ENCODE data around the gene SSPN. TPM values are rescaled to one million over a fixed set of nuclear protein-coding genes. Genes with fewer than 3 reads are reported as not detected.

SSPN gene
- total RNA-seq, 1 donor from 2014 or later, result 1.7 TPM

DNA sequence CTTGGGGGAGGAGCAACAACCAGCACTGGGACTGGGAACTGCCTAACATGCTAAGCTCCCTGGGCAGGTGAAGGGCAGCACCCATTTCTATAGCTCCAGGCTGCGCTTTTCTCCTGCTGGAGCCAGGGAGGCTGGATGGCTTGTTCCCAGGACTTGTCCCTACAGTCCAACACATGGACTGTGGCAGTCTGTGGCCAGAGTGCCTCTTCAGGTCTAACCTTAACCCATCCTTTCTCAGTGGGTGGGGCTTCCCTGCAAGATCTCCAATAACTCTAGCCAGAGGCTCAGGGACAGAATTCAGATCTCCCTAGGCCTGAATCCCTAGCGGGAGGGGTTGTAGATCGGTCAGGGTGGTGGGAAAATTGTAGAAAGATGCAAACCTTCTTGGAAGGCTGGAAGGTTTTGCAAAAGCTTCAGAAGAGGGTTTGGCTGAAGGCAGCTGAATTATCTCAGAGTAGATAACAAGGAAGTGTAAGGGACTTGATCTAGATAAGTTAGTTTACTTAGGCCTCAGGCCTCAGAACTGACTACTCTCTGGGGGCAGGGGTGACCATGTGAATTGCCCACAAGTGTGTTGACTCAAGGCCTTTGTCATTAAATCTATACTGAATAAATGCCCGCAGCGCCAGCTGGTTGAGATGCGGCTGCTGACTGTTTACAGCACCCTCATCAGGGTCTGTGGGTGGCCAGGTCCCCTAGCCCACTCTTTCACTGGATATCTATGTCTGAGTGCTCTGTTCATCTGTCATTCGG lies 60.7 kb downstream of the SSPN start:
- DNase-seq (ENCODE audit: extremely low read depth, low read depth, low spot score), result no peak

DNA sequence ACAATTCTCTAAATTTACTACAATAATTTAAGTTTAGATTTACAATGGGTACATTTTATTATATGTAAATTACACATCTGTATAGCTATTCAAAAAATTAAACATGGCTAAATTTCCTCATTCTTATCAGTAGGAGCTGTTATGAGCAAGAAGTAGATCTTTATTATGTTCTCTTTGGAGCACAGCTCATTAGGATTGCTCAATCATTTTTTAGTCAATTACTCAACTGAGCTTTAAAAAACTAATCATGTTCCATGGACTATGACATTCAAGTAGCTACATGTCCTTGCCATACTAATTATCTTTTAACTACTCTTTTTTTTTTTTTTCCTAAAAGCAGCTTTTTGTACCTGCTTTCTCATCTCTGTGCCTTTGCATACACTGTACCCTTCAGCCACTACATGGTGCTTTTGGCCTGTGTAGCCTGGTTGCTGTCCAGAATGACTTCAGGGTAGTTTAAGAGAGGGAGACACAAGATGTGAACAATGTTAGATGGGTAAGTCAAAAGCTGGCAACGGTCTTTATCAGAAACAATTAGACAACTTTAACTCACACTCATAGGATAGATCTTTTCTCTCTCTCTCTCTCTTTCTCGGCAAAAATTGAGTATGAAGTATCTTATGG lies 69.0 kb downstream of the SSPN start:
- DNase-seq (ENCODE audit: extremely low read depth, low read depth, low spot score), result no peak

DNA sequence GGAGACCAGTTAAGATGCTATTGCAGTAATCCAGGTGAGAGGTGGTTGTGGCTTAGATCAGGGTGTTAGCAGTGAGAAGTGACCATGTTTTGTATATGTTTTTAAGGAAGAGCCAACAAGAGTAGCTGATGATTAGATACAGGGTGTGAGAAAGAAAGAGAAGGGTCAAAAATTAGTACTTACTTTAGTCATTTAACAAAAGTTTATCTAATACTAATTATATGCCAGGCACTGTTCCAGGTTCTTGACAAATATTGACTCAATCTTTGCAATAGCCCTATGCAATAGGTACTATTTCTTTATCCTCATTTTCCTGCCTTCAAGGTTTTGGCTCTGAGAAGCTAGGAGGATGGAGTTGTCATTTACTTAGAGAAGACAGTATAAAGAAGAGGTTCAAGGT lies 70.2 kb downstream of the SSPN start:
- no peak for DNase-seq (ENCODE audit: extremely low read depth, low read depth, low spot score)

DNA sequence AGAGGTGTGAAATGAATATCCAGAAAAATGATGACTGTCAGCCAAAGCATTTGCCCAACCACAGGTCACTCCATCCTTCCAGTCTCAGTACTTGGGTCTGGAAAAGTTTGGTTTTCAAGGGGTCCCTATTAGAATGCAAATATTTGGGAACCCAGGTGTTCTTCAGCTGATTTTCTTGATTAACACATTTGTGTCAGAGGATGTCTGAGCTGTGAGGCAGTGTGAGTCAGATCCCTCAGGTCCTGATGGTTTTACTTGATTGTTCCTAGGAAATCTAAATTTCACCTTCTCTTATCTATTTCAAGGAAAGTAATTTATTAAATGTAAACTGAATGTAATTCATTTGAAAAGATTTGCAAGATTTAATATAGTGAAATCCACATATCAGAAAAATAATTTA lies 71.5 kb downstream of the SSPN start:
- no peak for DNase-seq (ENCODE audit: extremely low read depth, low read depth, low spot score)

DNA sequence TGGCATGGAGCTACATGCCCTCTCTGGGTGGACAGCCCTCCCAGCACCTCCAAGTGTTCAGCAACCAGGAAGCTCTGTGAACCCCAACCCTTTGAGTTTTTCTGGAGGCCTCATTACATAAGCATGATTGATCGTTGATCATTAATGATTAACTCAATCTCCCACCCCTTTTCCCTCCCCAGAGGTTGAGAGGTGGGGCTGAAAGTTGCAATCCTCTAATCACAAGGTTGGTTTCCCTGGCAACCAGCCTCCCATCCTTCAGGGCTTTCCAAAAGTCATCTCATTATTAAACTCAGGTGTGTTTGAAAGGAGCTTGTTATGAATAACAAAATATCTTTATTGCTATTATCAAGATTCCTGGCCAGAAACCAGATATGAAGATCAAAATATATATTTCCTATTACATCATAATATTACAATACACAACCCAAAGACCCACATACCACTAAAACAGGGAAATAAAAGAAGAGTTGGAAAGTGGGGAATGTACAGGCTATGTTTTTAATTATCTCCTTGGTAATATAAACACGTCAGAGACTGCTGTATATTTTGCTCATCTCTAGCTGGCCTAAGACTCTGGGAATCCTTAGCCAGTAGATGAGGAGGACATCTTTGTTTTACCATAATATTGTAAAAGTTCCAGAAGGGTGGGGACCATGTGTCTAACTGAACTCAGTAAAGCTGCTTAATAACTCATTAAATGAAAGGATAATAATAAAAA lies 73.6 kb downstream of the SSPN start:
- DNase-seq (ENCODE audit: extremely low read depth, low read depth, low spot score), result no peak

DNA sequence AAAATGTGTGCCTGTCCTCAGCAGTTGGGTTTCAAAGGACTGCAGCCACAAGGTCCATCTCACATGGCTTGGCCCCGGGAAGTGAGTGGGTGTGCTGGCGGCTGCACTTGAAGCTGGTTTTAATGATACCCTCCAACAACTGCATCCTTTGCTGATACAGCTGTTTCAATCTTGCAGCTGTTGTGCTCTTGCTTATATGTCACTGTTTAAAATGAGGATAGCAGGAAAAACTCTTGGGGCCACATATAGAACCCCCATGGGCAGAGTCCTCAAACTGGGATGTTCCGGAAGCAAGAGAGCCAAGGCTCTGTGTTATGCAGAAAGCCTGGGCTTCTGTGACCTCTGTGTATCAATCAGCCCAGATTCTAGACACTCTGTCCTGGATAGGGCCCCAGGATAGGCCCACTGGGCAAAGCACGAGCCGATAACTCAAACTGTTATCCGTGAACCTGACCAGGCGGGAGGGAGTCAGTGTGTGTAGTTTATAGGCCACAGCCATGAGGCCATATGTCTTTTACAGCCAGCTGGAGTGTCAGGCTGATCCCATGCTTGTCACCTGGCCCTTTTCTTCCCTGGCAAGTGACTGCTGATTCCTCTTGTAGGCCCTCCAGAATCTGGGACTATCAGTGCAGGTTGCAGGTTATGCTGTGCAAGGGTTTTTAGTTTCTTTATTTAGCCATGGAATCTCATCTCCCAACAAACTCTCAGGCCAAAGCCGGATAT lies 74.3 kb downstream of the SSPN start:
- no peak for DNase-seq (ENCODE audit: extremely low read depth, low read depth, low spot score)

DNA sequence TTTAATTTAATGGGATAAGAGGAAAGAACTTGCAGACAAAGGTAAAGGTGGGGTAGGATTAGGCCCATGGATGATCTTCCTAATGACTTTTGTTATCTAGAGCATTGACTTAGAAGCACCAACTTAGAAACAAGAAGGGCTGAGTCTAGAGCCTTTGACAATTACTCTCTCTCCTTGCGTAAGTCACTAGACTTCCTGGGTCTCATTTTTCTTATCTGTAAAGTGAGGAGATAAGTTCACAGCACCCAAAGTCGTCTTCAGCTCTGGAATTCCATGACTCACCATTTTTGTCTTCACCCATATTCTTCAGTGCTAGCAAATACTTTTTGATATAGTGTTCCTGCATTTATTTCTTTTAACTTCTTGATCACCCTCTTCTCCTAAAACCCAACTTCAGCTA lies 75.7 kb downstream of the SSPN start:
- DNase-seq (ENCODE audit: extremely low read depth, low read depth, low spot score), result no peak

DNA sequence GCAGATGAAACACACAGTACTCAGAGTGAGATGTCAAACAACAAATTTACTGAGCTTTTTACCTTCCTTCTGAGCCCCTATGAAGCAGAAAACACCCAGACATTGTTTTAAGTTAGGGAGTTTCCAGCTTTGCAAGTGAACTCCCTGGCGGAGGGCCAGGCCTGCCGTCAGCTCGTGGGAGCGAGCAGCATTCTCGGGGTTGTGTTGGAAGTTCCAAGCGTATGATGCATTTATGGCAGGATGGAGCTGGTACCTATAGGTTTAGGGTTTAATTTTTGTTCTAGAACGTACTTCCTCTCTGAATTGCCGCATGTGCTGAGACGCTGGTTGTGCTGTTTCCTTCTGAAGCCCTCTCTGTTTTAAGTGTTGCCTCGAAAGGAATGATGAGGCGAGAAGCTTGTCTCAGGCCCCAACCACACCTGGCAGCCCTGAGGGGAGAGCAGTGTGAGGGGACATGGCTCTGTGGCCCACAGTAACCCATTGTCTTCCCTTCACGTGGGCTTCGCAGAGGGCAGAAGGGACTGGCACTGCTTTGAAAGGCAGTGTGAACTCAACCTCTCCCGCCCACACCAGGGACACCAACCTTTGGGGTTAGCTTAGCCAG lies 76.6 kb downstream of the SSPN start:
- DNase-seq (ENCODE audit: extremely low read depth, low read depth, low spot score), result peak; percentile 58

DNA sequence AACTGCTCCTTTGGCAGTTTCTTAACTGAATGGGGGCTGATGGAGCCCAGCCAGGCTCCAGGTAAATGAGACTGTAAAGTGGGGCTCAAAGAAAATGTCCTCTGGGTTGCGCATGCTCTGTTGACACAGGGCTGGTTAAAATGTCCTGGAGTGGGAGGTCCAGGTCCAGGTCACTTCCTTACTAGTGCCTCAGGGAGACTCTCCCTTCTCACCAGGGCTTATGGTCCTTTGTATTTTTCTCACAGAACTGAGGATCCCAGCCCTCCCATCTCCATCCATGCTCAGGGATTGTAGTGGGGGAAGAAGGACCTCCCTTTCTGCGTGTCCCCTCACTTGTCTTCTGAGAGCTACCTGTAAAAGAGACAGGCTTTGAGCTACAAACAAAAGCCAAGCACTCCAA lies 77.5 kb downstream of the SSPN start:
- DNase-seq (ENCODE audit: extremely low read depth, low read depth, low spot score), result no peak

DNA sequence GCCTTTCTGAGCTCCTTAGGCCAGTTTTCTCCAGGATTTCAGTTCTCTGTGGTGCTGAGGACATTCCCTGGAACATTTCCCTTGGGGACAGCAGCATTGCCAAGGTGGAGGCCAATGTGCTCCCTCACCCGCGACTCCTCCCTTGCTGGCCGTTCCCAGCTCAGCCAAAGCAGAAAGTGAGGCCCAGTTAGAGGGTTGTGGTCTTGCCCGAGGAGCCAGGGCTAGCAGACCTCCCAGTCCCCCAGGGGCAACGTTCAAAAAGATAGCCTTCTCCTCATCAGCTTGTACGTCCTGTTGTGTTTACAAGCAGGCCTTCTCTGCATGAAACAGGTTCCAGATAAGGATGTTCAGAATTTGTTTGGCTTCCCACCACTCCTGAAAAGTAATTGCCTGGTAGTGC lies 78.4 kb downstream of the SSPN start:
- DNase-seq (ENCODE audit: extremely low read depth, low read depth, low spot score), result no peak

DNA sequence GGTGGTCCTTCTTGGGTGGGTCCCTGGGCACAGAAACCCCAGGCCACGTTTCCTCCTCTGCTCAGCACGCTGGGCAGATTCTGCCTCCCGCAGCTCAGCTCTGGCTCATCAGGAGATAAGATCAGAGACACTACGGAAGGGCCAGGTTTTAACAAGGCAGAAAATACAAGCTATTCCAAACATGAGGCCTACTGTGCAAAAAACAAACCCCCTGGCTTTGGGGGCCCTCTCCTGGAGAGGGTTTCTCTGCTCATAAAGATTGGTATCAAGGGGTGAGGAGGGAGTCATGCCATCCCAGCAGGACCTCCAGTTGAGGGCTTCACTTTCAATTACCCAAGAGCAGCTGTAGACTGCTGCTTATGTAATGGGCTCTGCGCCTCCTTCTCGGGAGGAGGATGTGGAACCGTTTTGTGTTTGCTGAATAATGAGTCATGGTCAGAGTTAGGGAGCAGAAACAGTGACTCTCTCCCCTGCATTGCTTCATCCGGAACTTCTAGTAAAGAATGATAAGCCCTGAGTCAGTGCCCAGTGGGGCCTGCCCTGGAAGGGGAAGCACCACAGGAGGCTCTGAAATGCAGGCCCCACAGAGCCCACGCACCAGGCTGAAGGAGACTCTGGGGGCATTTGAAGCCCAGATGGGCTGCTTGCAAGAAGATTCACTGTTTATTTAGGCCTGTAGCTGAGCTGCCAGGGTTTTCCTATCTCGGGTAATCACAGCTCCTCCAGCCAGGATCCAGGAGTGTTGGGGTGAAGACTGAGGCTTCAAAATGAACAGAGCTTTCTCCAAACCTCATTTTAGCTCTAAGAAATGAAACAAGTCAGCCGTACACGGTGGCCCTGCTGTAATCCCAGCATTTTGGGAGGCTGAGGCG lies 79.3 kb downstream of the SSPN start:
- DNase-seq (ENCODE audit: extremely low read depth, low read depth, low spot score), result peak; percentile 97

DNA sequence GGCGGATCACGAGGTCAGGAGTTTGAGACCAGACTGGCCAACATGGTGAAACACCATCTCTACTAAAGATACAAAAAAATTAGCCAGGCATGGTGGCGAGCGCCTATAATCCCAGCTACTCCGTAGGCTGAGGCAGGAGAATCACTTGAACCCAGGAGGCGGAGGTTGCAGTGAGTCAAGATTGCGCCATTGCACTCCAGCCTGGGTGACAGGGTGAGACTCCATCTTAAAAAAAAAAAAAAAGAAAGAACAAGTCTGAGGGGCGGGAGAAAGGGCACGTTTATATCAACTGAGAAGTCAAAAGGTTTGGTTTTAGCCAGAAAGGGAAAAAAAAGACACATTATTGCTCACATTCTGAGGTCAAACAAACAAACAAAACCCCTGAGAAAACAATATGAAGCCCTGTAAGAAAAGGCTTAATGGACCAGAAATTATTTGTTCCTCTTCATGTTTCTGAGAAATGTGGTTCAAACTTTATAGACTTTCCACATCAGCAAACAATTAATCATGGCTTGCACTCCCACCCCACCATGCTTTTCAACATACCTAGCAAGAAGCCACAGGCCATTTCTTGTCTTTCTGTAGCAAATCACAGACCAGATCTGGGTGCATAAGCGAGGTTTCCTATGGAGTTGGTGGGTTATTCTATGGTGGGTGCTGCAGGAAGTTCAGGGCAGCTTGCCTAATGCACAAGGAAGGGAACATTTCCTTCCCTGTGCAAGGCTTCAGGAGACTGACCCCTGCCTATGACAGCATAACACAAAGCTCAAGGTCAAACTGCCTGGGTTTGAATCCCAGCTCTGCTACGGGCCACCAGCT lies 80.1 kb downstream of the SSPN start:
- DNase-seq (ENCODE audit: extremely low read depth, low read depth, low spot score), result no peak

DNA sequence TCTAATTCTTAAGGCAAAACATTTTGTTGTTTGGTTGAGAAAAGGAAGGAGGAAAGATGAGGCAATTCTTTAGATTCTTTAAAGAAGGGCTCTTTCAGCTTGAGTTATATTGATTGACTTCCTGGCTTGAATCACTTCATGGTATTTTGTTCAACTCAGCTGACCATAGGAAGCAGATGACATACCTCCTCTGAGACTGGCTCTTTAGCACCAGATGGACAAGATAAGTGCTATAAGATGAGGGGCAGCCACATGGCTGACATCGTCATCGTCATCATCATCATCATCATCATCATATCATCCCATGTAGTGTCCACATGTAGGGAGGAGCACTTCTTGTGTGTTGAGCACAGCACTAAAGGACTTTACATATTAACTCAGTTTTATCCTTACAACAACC lies 81.3 kb downstream of the SSPN start:
- DNase-seq (ENCODE audit: extremely low read depth, low read depth, low spot score), result no peak

DNA sequence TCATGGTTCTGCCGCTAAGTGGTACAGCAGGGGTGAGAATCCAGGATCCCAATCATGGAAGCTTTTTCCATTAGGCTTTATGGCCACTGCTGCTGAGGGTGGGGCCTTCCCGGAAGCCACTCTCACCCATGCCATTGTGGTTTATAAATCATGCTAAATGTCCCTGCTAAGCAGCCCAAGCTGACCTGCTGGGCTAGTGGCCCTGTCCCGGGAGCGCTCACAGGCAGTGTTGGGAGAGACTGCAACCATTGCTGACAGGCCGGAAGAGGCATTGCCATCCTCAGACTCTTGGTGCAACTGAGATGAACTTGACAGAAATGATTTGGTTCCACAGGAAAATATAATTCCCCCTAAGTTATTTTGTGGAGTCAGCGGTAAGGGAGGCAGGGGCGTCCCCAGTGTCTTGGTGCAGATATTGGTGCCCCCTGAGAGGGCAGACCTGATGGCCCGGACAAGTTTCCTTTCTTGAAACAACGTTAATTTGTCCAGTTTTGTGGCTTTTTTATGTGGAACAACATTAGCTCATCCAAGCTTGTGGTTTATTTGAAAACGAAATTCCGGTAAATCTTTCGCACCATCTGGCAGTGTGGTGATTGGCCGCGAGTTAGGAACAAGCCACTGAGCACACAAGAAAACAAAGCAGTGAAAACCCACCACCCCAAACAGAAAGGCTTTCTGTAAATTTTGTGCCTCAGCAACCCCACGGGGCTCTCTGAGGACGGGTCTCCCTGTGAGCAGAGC lies 82.3 kb downstream of the SSPN start:
- no peak for DNase-seq (ENCODE audit: extremely low read depth, low read depth, low spot score)

DNA sequence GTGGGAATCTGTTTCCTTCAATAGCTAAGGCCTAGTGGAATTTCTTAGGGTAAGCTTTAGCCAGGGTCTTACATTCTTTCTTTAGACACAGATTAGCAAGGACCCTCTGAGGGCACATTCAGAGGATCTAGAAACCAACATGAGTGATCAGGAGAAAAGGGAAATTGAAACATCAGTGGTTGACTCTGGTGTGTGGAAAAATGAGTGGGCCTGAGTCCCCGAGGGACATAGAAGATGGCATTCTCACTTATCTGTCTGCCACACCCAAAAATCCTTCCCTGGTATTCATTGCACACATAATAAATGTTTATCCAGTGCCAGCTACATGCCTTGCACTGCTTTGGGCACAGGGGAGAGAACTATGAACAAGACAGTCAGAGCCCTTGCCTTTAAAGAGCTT lies 82.9 kb downstream of the SSPN start:
- no peak for DNase-seq (ENCODE audit: extremely low read depth, low read depth, low spot score)

DNA sequence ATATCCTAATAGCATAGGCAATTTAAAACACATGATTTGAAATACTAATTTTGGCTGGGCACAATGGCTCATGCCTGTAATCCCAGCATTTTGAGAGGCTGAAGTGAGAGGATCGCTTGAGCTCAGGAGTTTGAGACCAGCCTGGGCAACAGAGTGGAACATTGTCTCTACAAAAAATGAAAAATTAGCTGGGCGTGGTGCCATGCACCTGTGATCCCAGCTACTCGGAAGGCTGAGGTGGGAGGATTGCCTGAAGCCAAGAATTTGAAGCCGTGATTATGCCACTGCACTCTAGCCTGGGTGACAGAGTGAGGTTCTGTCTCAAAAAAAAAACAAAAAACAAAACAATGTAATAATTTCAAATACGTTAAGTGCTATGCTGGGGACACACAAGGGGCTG lies 83.3 kb downstream of the SSPN start:
- no peak for DNase-seq (ENCODE audit: extremely low read depth, low read depth, low spot score)

DNA sequence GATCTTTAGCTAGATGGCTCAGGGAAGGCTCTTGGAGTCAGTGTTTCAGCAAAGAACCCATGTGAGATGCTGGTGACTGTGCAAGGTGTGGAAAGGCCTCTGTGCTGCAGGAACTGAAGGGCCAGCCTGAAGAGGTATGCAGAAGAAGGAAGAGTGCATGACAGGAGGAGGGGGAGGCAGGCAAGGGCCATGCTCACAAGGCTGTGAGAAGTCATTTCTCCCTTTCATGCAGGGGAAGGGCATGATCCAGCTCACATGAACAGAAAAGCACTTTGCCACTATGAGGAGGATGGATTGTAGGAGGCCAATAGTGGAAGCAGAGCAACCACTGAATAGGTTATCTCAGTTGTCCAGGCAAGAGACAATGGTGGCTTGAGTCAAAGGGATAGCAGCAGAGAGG lies 83.7 kb downstream of the SSPN start:
- DNase-seq (ENCODE audit: extremely low read depth, low read depth, low spot score), result no peak

DNA sequence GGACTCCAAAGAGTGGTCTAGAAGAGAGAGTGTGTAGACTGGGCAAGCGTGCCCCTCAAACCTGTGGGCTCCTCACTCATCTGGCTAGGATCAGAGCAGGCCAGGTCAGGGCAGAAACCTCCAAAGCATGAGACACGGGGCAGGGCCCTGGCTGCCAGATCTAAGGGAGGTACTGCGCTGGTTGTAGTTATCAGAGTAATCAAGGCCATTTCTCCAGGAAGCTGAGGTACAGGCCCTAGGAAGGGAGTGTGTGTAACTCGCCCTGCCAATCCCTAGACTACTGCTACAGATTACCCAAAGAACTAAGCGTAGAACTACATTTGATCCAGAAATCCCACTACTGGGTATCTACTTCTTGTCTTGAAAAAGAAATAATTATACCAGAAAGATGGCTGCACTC lies 84.5 kb downstream of the SSPN start:
- DNase-seq (ENCODE audit: extremely low read depth, low read depth, low spot score), result no peak

DNA sequence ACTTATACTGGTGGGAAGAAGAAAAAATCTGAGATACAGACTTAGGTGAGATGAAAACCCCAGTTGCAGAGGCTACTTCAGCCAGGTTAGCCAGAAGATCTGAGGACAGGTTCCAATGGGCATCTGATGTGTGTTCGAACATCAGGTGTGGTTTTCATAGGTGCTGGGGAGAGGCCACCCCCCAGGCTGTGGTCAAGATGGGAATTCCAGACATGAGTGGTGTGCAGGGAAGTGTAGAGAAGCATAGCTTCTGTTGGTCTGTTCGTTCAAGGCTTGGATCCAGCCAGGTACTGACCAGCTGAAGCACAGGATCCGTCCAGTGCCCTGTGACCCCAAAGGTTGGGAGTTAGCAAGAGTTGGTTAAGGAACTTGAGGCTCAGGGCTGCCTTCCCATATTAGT lies 85.5 kb downstream of the SSPN start:
- no peak for DNase-seq (ENCODE audit: extremely low read depth, low read depth, low spot score)
